ENCODE results near the gene PASK. TPM values are rescaled to one million over a fixed set of nuclear protein-coding genes. Genes with fewer than 3 reads are reported as not detected.

The PASK gene
- total RNA-seq, 1 experiment from 2014 or later = 45.8 TPM

DNA sequence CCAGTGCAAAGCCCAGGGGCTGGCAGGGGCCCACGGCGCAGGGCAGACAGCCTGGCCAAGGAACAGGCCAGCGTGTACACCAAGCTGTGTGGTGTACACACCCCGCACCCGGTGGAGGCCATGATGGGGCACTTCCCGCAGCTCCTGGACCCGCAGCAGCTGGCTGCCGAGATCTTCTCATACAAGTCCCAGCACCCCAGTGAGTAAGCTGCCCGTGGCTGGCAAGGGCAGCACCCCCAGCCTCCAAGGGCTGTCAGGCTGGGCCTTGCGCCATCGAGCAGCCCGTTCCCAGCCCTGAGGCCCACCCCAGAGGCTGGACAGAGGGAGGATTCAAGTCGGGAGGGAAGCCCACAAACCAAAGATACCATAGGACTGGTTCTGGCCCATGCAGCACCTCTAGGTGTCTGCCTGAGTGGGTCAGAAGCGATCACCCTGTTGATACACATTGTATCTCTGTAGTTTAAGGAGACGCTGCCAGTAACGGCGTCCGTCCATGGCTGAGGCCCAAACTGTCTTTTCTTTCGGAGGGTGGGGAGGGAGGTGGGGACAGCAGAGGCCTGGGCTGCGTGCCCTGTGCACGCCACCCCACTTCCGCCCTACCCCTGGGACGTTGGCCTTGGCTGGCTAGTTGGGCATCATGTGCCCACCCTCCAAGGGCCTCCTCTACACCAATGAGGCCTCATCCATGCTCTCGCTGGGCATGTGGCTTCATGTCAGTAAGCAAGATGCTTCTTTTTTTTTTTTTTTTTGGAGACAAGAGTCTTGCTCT lies 30.4 kb downstream of the PASK start:
- H3K27ac ChIP-seq (ENCODE audit: low read depth, low read length) = no peak overlapping the region
- no peak overlapping the region for H2AFZ ChIP-seq (ENCODE audit: low read depth, low read length, poor library complexity, severe bottlenecking)
- ChIA-PET CTCF (no interaction called here), POLR2A (no interaction called here), RAD21 (ENCODE audit: low non-redundant PET in 1 of 2, low total read pairs in 2 of 2, uncharacterized antibody in 2 of 2, unreplicated experiment in 2 of 2) (no interaction called here)
- H3K27me3 ChIP-seq (ENCODE audit: insufficient read depth, low read length) = no peaks in the 10 kb centered on the region
- TF ChIP-seq, protein P1, sequence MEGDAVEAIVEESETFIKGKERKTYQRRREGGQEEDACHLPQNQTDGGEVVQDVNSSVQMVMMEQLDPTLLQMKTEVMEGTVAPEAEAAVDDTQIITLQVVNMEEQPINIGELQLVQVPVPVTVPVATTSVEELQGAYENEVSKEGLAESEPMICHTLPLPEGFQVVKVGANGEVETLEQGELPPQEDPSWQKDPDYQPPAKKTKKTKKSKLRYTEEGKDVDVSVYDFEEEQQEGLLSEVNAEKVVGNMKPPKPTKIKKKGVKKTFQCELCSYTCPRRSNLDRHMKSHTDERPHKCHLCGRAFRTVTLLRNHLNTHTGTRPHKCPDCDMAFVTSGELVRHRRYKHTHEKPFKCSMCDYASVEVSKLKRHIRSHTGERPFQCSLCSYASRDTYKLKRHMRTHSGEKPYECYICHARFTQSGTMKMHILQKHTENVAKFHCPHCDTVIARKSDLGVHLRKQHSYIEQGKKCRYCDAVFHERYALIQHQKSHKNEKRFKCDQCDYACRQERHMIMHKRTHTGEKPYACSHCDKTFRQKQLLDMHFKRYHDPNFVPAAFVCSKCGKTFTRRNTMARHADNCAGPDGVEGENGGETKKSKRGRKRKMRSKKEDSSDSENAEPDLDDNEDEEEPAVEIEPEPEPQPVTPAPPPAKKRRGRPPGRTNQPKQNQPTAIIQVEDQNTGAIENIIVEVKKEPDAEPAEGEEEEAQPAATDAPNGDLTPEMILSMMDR (IDR thresholded peaks at IDR 0.05 in 2 of 3, conservative IDR thresholded peaks at IDR 0.05 in 1 of 3; ENCODE audit: borderline replicate concordance in 1 of 3, insufficient read depth in 1 of 3, low read depth in 2 of 3, low read length in 2 of 3) = no peak
- TF ChIP-seq FOSL1 (IDR thresholded peaks at IDR 0.05; ENCODE audit: low read depth) (no peak), EZH2 (IDR thresholded peaks at IDR 0.05) (no peak), CEBPB (IDR thresholded peaks at IDR 0.05; ENCODE audit: low read depth) (no peak), JUND (IDR thresholded peaks at IDR 0.05) (no peak), YY1 (IDR thresholded peaks at IDR 0.05; ENCODE audit: extremely low read depth, insufficient replicate concordance, low read depth, low read length) (no peak), SRF (IDR thresholded peaks at IDR 0.05; ENCODE audit: low read depth) (no peak), CBX3 (IDR thresholded peaks at IDR 0.05; ENCODE audit: low read depth) (no peak)
- TF ChIP-seq, protein P2, sequence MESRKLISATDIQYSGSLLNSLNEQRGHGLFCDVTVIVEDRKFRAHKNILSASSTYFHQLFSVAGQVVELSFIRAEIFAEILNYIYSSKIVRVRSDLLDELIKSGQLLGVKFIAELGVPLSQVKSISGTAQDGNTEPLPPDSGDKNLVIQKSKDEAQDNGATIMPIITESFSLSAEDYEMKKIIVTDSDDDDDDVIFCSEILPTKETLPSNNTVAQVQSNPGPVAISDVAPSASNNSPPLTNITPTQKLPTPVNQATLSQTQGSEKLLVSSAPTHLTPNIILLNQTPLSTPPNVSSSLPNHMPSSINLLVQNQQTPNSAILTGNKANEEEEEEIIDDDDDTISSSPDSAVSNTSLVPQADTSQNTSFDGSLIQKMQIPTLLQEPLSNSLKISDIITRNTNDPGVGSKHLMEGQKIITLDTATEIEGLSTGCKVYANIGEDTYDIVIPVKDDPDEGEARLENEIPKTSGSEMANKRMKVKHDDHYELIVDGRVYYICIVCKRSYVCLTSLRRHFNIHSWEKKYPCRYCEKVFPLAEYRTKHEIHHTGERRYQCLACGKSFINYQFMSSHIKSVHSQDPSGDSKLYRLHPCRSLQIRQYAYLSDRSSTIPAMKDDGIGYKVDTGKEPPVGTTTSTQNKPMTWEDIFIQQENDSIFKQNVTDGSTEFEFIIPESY (IDR thresholded peaks at IDR 0.05; ENCODE audit: extremely low read depth, insufficient replicate concordance, low read length) = no peak
- TF ChIP-seq, protein P3, sequence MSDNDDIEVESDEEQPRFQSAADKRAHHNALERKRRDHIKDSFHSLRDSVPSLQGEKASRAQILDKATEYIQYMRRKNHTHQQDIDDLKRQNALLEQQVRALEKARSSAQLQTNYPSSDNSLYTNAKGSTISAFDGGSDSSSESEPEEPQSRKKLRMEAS (IDR thresholded peaks at IDR 0.05) = no peak
- H3K4me1 ChIP-seq (ENCODE audit: control insufficient read depth in 1 of 2, insufficient read depth in 2 of 2, low read length in 2 of 2) = peaks cover 0 to 3% of the 10 kb centered on the region in 2 experiments; a peak in 1 of 4 replicates
- BruUV-seq (replicated peaks) = no TSS peak
- ATAC-seq (no peak), DNase-seq (ENCODE audit: low read depth, low spot score) (no peak)
- peaks cover 0 to 2% of the 10 kb centered on the region in 2 experiments; a peak in 1 of 4 replicates for H3K36me3 ChIP-seq (ENCODE audit: control insufficient read depth in 1 of 2, insufficient read depth in 2 of 2, low read length in 2 of 2)
- H3K9me2 ChIP-seq (ENCODE audit: insufficient read depth) = no peaks in the 10 kb centered on the region
- no peak overlapping the region for H3K9ac ChIP-seq (ENCODE audit: low read length)
- H4K20me1 ChIP-seq (ENCODE audit: insufficient read depth) = no peaks in the 10 kb centered on the region
- H3K4me2 ChIP-seq (ENCODE audit: low read length) = no peak overlapping the region
- H3K79me2 ChIP-seq (ENCODE audit: insufficient read depth, low read length) = no peaks in the 10 kb centered on the region
- no peak overlapping the region for H3K4me3 ChIP-seq (replicated peaks in 1 of 2; ENCODE audit: low read depth in 1 of 2, low read length in 2 of 2)
- intact Hi-C loops (cut with micrococcal nuclease) = no loop called here
- no peaks in the 10 kb centered on the region for H3K9me3 ChIP-seq (ENCODE audit: control insufficient read depth in 1 of 2, insufficient read depth in 1 of 2, low read depth in 1 of 2, low read length in 2 of 2)

All from HCT116 (cell line).